Sigmoid colon (tissue), 4 donors: ENCODE results near the gene RAD21L1.

ENCODE experiments used
- EP300 ChIP-seq, 4 donors: sonication (generic); formaldehyde crosslinking; IDR thresholded peaks; one replicate each; pipeline ENCODE4 v1.6.1; 2017; ENCODE audit warnings: antibody characterized with exemption in 4 of 4
- POLR2A ChIP-seq, 2 donors: fragments of 450-650 bp; IDR thresholded peaks; one replicate each; pipeline ENCODE4 v1.6.1; 2016; ENCODE audit warnings: antibody characterized with exemption in 2 of 2, mild to moderate bottlenecking in 2 of 2, moderate library complexity in 2 of 2
- TF ChIP-seq, protein P1 (sequence below), 4 experiments: fragments of 450-650 bp in 3 of 4; fragments of 200-600 bp in 1 of 4; IDR thresholded peaks; one replicate each; pipeline ENCODE4 v1.5.1; 2016 to 2019; ENCODE audit warnings: antibody characterized with exemption in 4 of 4, mild to moderate bottlenecking in 3 of 4, moderate library complexity in 2 of 4

GRCh38 chr20:1182106-1182505 lies 43.7 kb upstream of the RAD21L1 start:
- TF ChIP-seq, protein P1, sequence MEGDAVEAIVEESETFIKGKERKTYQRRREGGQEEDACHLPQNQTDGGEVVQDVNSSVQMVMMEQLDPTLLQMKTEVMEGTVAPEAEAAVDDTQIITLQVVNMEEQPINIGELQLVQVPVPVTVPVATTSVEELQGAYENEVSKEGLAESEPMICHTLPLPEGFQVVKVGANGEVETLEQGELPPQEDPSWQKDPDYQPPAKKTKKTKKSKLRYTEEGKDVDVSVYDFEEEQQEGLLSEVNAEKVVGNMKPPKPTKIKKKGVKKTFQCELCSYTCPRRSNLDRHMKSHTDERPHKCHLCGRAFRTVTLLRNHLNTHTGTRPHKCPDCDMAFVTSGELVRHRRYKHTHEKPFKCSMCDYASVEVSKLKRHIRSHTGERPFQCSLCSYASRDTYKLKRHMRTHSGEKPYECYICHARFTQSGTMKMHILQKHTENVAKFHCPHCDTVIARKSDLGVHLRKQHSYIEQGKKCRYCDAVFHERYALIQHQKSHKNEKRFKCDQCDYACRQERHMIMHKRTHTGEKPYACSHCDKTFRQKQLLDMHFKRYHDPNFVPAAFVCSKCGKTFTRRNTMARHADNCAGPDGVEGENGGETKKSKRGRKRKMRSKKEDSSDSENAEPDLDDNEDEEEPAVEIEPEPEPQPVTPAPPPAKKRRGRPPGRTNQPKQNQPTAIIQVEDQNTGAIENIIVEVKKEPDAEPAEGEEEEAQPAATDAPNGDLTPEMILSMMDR (IDR thresholded peaks at IDR 0.05), result no peak
- TF ChIP-seq EP300 (IDR thresholded peaks at IDR 0.05) (no peak), POLR2A (IDR thresholded peaks at IDR 0.05) (no peak)
